CD4-positive, alpha-beta T cell treated with Interleukin-4 for 4 hours (primary cell): ENCODE measurements around the gene SNX24.

Source experiments
- DNase-seq: peaks from one replicate; pipeline ENCODE4 v3.0.0-alpha.2; 2020

The SNX24 gene

DNA sequence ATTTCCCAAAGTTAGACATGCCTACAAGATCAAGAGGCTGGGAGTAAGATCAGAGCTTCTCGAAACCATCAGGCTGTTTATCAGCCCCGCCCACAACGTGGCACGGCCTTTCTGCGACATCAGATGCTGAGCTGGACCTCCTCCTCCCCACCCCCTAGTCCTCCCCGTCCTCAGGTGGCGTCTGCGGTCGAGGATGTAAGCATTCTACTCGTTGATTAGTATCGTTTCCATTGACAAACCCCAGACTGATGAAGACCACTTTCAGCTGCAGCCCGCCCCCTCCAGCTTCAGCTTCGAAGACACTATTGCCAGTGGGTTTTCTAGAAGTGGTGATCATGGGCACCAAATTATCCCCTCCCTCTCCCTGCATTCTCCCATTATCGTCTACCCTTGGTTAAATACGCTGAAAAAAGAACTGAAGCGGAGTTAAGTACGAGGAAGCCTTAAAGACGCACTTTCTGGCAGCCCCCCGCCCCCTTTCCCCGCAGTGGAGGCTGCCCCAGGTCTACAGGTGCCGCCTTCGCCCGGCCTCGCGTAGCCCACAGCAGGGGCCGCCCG, 190.0 kb downstream of the SNX24 start:
- DNase-seq, result no peak

DNA sequence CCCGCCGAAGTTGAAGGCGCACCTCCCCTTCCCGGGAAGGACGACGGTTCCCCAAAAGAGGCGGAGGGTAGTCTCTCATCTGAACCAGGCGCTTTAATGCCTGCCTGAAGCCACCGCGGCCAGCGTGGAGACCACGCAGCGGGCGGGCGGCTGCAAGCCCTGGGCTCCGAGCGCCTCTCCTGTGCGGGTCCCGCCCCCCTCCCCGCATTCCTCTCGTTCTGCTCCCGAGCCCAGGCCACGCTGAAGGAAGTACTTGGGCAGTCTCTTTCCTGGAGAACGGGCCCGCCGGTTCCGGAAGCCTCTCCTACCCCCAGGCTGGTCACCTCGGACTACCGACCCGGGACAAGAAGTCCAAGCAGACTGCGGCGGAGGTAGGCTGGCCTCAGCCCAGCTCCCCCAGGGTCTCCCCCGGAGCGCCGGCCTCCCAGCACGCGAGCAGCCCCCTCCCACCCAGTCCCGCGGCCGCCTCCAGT, 190.5 kb downstream of the SNX24 start:
- no peak for DNase-seq

DNA sequence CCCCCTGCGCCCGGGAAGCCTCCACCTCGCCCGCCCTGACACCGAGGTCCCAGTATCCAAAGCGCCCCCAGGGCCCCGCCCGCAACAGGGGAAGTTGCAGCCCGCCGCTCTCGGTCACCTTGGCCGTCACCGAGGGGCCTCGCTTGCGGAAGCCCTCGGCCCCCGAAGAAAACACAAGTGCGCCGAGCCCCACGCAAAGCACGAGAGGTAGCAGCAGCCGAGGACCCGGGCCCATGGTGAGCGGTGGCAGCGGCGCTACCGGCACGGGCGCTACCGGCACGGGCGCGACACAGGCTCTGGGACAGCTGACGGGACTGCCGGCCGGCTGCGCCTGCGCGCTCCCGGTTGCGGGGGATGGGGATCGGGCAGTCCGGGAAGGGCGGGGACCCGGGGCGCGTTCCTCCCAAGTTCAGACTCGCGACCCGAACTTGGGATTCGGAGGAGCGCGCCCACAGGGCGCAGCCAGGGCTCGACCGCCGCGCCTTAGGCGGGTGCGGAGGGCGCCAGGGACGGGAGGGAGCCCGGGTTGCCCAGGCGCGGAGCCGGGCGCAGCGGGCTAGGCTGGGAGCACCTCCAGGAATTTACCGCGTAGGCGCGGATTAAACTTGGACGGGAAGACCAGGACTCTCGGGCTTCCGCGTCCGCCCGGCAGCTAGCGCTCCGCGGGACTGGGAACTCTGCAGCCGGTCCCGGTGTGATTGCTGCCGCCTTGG, 191.1 kb downstream of the SNX24 start, which contains the start of gene PPIC:
PPIC (minus strand) TSS at position 335 of the 713 bp plus-strand sequence; CDS start at position 235, 100 bp downstream.
- no peak for DNase-seq

DNA sequence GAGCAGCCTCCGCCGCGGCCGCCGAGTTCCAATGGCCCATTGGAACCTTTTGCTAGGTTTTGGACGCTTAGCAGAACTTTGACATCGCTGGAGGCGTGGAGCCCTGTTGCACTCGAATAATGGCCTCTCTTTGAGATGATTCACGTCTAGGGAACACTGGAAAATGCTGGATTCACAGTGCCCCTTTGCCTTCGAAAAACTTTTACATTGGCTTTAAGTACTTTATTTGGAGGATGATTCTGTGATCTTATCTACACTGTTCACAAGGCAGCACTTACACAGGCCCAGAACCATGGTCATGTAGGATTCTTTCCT, 191.6 kb downstream of the SNX24 start:
- no peak for DNase-seq

DNA sequence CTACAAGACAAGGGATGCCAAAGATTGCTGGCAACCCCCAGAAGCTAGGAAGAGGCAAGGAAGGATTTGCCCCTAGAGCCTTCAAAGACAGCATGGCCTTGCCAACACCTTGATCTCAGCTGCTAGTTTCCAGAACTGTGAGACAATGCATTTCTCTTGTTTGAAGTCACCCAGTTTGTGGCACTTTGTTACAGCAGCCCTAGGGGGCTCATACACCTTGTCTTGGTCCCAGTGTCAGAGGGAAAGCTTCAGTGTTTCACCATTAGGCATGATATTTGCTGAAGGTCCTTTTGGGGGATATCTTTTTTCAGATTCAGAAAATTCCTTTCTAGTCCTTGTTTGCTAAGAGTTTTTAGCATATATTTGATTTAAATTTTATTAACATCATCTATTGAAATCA, 194.3 kb downstream of the SNX24 start:
- DNase-seq, result no peak

DNA sequence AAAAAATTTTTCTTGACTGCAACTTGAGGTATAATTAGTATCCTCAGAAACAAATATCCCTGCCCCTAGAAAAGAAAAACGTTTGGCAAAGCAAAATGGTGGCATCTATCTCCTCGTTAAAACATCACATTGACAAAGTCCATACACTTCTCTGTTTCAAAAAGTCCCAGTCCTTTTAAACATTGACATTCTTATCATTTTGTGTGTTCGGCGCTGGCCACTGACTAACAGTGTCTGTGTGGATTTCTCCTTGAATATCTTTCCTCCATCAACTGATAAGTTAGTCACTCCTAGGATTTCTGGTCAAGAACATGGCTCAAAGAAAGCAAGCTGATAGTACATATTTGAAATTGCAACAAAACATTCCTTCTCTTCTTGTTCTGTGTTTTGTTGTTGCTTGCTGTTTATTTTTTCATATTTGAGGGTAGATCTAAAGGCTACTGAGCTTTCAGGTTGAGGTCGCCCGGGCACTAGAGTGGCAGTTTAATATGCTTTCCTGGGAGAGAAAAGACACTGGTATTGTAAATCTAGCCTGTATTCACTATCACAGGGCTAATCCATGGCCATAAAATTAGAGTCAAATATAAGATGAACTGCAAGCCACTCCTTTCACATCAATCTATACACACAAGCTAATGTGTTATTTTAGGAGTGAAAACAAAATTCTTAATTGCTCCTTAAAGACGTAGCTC, 199.7 kb downstream of the SNX24 start:
- no peak for DNase-seq

DNA sequence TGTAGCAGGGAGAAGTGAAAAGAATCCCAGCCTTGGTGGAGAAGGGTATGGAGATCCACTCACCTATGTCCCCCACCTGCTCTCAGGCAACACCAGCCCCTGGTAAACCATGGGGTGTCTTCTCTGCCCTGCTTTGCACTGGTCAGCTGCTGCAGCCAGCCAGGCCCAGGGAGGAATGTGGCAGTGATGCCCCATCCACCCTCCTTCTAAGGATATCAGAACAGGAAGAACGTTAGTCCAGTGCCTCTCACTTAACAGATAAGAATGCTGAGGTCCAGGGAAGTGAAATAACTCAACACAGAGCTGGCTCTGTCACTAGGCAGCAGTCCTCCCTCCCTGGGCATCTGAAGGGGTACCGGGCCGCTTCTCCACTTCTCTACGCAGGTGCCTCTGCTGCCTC, 200.8 kb downstream of the SNX24 start:
- DNase-seq, result no peak

DNA sequence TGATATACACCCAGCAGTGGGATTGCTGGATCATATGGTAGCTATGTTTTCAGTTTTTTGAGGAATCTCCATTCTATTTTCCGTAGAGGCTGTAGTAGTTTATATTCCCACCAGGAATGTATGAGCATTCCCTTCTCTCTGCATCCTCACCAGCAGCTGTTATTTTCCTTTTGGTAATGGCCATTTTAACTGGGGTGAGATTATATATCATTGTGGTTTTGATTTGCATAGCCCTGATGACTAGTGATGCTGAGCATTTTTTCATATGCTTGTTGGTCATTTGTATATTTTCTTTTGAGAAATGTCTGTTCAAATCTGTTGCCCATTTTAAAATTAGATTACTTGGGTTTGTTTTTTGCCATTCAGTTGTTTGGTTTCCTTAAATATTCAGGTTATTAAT, 202.3 kb downstream of the SNX24 start:
- no peak for DNase-seq

DNA sequence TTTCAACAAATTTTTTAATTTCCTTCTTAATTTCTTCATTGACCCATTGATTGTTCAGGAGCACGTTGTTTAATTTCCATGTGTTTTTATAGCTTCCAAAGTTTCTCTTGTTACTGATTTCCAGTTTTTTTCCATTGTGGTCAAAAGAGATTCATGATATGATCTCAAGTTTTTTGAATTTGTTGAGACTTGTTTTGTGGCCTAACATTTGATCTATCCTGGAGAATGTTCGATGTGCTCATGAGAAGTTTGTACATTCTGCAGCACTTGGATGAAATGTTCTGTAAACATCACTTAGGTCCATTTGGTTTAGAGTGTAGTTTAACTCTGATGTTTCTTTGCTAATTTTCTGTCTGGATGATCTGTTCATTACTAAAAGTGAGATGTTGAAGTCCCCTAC, 205.8 kb downstream of the SNX24 start:
- no peak for DNase-seq
